Measurements from ENCODE around the gene COG1. TPM values are rescaled to one million over a fixed set of nuclear protein-coding genes. Genes with fewer than 3 reads are reported as not detected.

The COG1 gene
- total RNA-seq, 2 experiments from 2014 or later, result 38.3 to 44.1 TPM

DNA sequence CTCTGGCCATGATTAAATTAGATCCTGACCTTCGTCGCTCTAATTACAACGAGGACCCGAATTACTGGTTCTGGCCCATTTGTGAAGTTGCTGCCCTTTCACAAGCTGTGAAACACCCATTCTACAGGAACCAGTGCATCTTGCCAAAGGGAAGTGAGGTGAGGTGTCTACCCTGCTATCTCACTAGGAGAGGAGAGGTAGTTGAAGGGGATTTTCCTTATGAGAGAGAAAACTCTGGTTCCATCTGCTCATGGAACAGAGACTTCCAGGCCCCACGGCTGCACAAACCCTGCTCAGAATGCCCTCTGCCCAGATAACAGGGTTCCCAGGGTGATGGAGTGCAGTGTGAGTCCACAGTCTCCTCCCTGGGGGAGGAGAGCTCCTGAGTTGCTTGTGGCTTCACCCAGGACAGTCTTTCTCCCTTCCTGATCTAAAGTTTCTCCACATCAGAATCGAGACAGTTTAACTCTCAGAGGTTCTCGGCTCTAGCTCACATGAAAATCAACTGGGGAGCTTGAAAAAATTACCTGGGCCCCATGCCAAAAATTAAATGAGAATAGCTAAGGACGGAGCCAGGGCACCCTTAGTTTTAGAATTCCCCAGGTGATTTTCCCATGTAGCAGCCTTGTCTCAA, 35.9 kb upstream of the COG1 start:
- DNase-seq (ENCODE audit: low spot score), result no peak
- Histone ChIP-seq H3K4me3 (ENCODE audit: low read depth, low read length, poor library complexity, severe bottlenecking) (no peak overlapping the region), H3K9me2 (ENCODE audit: insufficient read depth, low read length) (no peaks in the 10 kb centered on the region), H3K36me3 (ENCODE audit: insufficient read depth, low read length) (no peaks in the 10 kb centered on the region), H3K27ac (ENCODE audit: low read depth, low read length, poor library complexity, severe bottlenecking) (no peak overlapping the region), H2AFZ (ENCODE audit: low read length) (no peak overlapping the region), H4K20me1 (ENCODE audit: insufficient read depth, low read length) (no peaks in the 10 kb centered on the region), H3K4me1 (ENCODE audit: insufficient read depth, low read length, poor library complexity, severe bottlenecking) (peaks cover 22% of the 10 kb centered on the region), H3K4me2 (ENCODE audit: low read length) (no peak overlapping the region), H3K9me3 (ENCODE audit: low read length) (no peaks in the 10 kb centered on the region), H3K79me2 (ENCODE audit: insufficient read depth, low read depth, low read length) (no peaks in the 10 kb centered on the region)
- no TSS peak for BruUV-seq (replicated peaks)
- ChIA-PET CTCF (ENCODE audit: unreplicated experiment) (interaction anchor here (0.6 to 2.7 kb wide), 8 partner anchors 12 to 430 kb away, joined by 3 to 22 read pairs (median 8); no protein-coding TSS in a partner anchor), POLR2A (interaction anchor here (0.6 to 2.7 kb wide), 6 partner anchors 8 to 987 kb away, joined by 3 to 16 read pairs (median 4); no protein-coding TSS in a partner anchor)
- TF ChIP-seq EZH2phosphoT487 (IDR thresholded peaks at IDR 0.05; ENCODE audit: borderline replicate concordance, low read depth, low read length), result no peak
- TF ChIP-seq, protein P1, sequence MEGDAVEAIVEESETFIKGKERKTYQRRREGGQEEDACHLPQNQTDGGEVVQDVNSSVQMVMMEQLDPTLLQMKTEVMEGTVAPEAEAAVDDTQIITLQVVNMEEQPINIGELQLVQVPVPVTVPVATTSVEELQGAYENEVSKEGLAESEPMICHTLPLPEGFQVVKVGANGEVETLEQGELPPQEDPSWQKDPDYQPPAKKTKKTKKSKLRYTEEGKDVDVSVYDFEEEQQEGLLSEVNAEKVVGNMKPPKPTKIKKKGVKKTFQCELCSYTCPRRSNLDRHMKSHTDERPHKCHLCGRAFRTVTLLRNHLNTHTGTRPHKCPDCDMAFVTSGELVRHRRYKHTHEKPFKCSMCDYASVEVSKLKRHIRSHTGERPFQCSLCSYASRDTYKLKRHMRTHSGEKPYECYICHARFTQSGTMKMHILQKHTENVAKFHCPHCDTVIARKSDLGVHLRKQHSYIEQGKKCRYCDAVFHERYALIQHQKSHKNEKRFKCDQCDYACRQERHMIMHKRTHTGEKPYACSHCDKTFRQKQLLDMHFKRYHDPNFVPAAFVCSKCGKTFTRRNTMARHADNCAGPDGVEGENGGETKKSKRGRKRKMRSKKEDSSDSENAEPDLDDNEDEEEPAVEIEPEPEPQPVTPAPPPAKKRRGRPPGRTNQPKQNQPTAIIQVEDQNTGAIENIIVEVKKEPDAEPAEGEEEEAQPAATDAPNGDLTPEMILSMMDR (conservative IDR thresholded peaks at IDR 0.05; ENCODE audit: low read length), result no peak
- intact Hi-C loops (cut with micrococcal nuclease; ENCODE audit: unreplicated experiment), result loop anchor here (1.0 to 10.0 kb wide), 3 partner anchors 171 to 602 kb away; no protein-coding TSS in a partner anchor

DNA sequence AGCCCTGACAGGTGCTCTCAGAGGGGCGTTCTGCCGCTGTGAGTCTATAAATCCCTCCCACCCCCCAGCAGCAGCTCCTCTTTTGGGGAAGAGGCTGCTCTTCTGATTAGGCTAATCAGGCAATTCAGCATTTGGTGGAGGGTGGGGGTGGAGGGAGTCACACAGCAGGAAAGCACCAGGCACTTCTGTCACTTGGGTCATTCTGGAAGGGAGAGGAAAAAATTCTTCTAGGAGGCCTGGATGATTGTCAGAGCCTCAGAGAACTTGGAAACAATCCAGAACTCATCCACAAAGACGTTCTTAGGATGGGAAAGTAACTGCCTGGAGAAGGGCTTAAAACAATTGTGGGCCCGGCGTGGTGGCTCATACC, 35.3 kb upstream of the COG1 start:
- Histone ChIP-seq H4K20me1 (ENCODE audit: insufficient read depth, low read length) (no peaks in the 10 kb centered on the region), H3K27ac (ENCODE audit: low read depth, low read length, poor library complexity, severe bottlenecking) (no peak overlapping the region), H3K9me3 (ENCODE audit: low read length) (no peaks in the 10 kb centered on the region), H3K4me3 (ENCODE audit: low read depth, low read length, poor library complexity, severe bottlenecking) (no peak overlapping the region), H3K4me2 (ENCODE audit: low read length) (no peak overlapping the region), H3K79me2 (ENCODE audit: insufficient read depth, low read depth, low read length) (no peaks in the 10 kb centered on the region), H3K36me3 (ENCODE audit: insufficient read depth, low read length) (no peaks in the 10 kb centered on the region), H3K4me1 (ENCODE audit: insufficient read depth, low read length, poor library complexity, severe bottlenecking) (peaks cover 17% of the 10 kb centered on the region), H2AFZ (ENCODE audit: low read length) (no peak overlapping the region), H3K9me2 (ENCODE audit: insufficient read depth, low read length) (no peaks in the 10 kb centered on the region)
- DNase-seq (ENCODE audit: low spot score), result no peak
- CTCF ChIA-PET (ENCODE audit: unreplicated experiment), result interaction anchor here (0.6 to 2.7 kb wide), 5 partner anchors 19 to 431 kb away, joined by 3 to 22 read pairs (median 12); no protein-coding TSS in a partner anchor
- TF ChIP-seq EZH2phosphoT487 (IDR thresholded peaks at IDR 0.05; ENCODE audit: borderline replicate concordance, low read depth, low read length), result no peak
- TF ChIP-seq, protein P1 (conservative IDR thresholded peaks at IDR 0.05; ENCODE audit: low read length), result no peak
- POLR2A ChIA-PET, result interaction anchor here (0.6 to 2.7 kb wide), 5 partner anchors 9 to 987 kb away, joined by 3 to 16 read pairs (median 3); no protein-coding TSS in a partner anchor
- no TSS peak for BruUV-seq (replicated peaks)
- intact Hi-C loops (cut with micrococcal nuclease; ENCODE audit: unreplicated experiment), result loop anchor here (10.0 kb wide), 1 partner anchor 603 kb away; no protein-coding TSS in a partner anchor

DNA sequence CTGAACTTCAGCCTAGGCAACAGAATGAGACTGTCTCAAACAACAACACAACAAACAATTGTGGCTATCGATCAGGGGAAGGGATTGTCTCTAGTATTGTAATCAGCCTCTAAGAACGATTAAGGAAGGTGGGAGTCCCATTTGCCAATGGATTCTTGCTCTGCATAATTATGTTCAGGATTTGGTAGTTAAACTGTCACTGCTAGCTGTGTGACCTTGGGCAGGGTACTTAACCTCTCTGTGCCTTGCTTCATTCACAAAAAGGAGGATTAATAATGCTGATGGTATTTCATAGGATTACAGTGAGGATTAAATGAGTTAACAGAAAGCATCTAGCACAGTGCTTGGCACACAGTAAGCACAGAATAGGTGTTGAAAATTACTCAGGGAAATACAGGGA, 34.7 kb upstream of the COG1 start:
- Histone ChIP-seq H3K4me2 (ENCODE audit: low read length) (no peak overlapping the region), H3K4me3 (ENCODE audit: low read depth, low read length, poor library complexity, severe bottlenecking) (no peak overlapping the region), H4K20me1 (ENCODE audit: insufficient read depth, low read length) (no peaks in the 10 kb centered on the region), H3K4me1 (ENCODE audit: insufficient read depth, low read length, poor library complexity, severe bottlenecking) (peaks cover 14% of the 10 kb centered on the region), H3K36me3 (ENCODE audit: insufficient read depth, low read length) (no peaks in the 10 kb centered on the region), H3K79me2 (ENCODE audit: insufficient read depth, low read depth, low read length) (no peaks in the 10 kb centered on the region), H2AFZ (ENCODE audit: low read length) (no peak overlapping the region), H3K9me2 (ENCODE audit: insufficient read depth, low read length) (no peaks in the 10 kb centered on the region), H3K27ac (ENCODE audit: low read depth, low read length, poor library complexity, severe bottlenecking) (no peak overlapping the region), H3K9me3 (ENCODE audit: low read length) (no peaks in the 10 kb centered on the region)
- intact Hi-C loops (cut with micrococcal nuclease; ENCODE audit: unreplicated experiment), result loop anchor here (10.0 kb wide), 1 partner anchor 603 kb away; no protein-coding TSS in a partner anchor
- BruUV-seq (replicated peaks), result no TSS peak
- TF ChIP-seq, protein P1 (conservative IDR thresholded peaks at IDR 0.05; ENCODE audit: low read length), result no peak
- no peak for TF ChIP-seq EZH2phosphoT487 (IDR thresholded peaks at IDR 0.05; ENCODE audit: borderline replicate concordance, low read depth, low read length)
- POLR2A ChIA-PET, result interaction anchor here (1.7 to 2.7 kb wide), 2 partner anchors 10 to 431 kb away, joined by 3 to 16 read pairs; no protein-coding TSS in a partner anchor
- DNase-seq (ENCODE audit: low spot score), result no peak
- CTCF ChIA-PET (ENCODE audit: unreplicated experiment), result no interaction called here
